HEK293 (cell line): Measurements from ENCODE around the gene SH3BP5.

Source experiments
- CTCF ChIA-PET: fragments of 350-600 bp; formaldehyde crosslinking; extraction: SDS; loops from one replicate; lab custom pipeline; 2021; ENCODE audit warnings: antibody characterized with exemption; lab: Yijun Ruan, JAX
- POLR2A ChIA-PET: fragments of 300-600 bp; formaldehyde crosslinking; extraction: SDS; loops from one replicate; lab custom pipeline; 2020; ENCODE audit warnings: antibody characterized with exemption, inconsistent platforms; lab: Yijun Ruan, JAX
- H3K27ac ChIP-seq: fragments of 200-500 bp; sonication (Bioruptor generic); 2 replicates; pipeline ENCODE4 v1.5.1; 2014; ENCODE audit warnings: low read depth, low read length, control low read depth, inconsistent platforms; ENCODE audit errors: extremely low read depth
- H3K36me3 ChIP-seq, 2 experiments: fragments of 200-500 bp in 1 of 2; sonication (Bioruptor generic) in 1 of 2; 1 replicate in 1 of 2; 2 replicates in 1 of 2; pipeline ENCODE4 v1.5.1; 2014 to 2017; ENCODE audit warnings: inconsistent platforms in 2 of 2, low read length in 2 of 2; ENCODE audit not compliant: control insufficient read depth in 2 of 2, insufficient read depth in 1 of 2
- H3K4me1 ChIP-seq: fragments of 200-500 bp; sonication (Bioruptor generic); 2 replicates; pipeline ENCODE4 v1.5.1; 2014; ENCODE audit warnings: mild to moderate bottlenecking, low read length, inconsistent platforms; ENCODE audit not compliant: control insufficient read depth, insufficient read depth
- H3K4me3 ChIP-seq: 2 replicates; pipeline ENCODE4 v1.5.1; 2011; ENCODE audit warnings: low read depth, mild to moderate bottlenecking, control low read depth, low read length, moderate library complexity
- H3K9me3 ChIP-seq: fragments of 200-500 bp; sonication (Bioruptor generic); 2 replicates; pipeline ENCODE4 v1.5.1; 2014; ENCODE audit warnings: low read depth, low read length, inconsistent platforms; ENCODE audit not compliant: control insufficient read depth, insufficient read depth
- EGR2 ChIP-seq: fragments of 450-650 bp; formaldehyde crosslinking; IDR thresholded peaks from 2 replicates; pipeline ENCODE4 v1.5.1; 2016; ENCODE audit warnings: low read depth, missing biosample characterization, missing genetic modification characterization
- GFI1B ChIP-seq: fragments of 450-650 bp; formaldehyde crosslinking; IDR thresholded peaks from 2 replicates; pipeline ENCODE4 v1.5.1; 2016; ENCODE audit warnings: missing biosample characterization, missing genetic modification characterization
- KLF9 ChIP-seq: fragments of 450-650 bp; formaldehyde crosslinking; IDR thresholded peaks from 2 replicates; pipeline ENCODE4 v1.5.1; 2016; ENCODE audit warnings: missing biosample characterization, missing genetic modification characterization, low read depth
- SETDB1 ChIP-seq: IDR thresholded peaks from one replicate; pipeline ENCODE4 v1.6.1; 2017; ENCODE audit warnings: mild to moderate bottlenecking, low read length, moderate library complexity, mixed read lengths; ENCODE audit not compliant: insufficient read length
- SP3 ChIP-seq: fragments of 450-650 bp; formaldehyde crosslinking; IDR thresholded peaks from 2 replicates; pipeline ENCODE4 v1.5.1; 2016; ENCODE audit warnings: missing biosample characterization, missing genetic modification characterization
- ZFP37 ChIP-seq: fragments of 450-650 bp; formaldehyde crosslinking; IDR thresholded peaks from 2 replicates; pipeline ENCODE4 v1.5.1; 2016; ENCODE audit warnings: missing biosample characterization, missing genetic modification characterization
- ZNF112 ChIP-seq: fragments of 450-650 bp; formaldehyde crosslinking; IDR thresholded peaks from 2 replicates; pipeline ENCODE4 v1.5.0; 2017; ENCODE audit warnings: missing biosample characterization, missing genetic modification characterization
- ZNF121 ChIP-seq: fragments of 450-650 bp; formaldehyde crosslinking; IDR thresholded peaks from 2 replicates; pipeline ENCODE4 v1.5.1; 2016; ENCODE audit warnings: missing biosample characterization, missing genetic modification characterization
- ZNF274 ChIP-seq, 2 experiments: fragments of 200-500 bp in 1 of 2; fragments of 450-650 bp in 1 of 2; sonication (Bioruptor generic) in 1 of 2; formaldehyde crosslinking in 1 of 2; IDR thresholded peaks; 2 replicates each; pipeline versions ENCODE4 v1.5.1 to v1.6.1; 2014 to 2016; ENCODE audit warnings: borderline replicate concordance in 1 of 2, inconsistent platforms in 1 of 2, low read length in 1 of 2, missing biosample characterization in 1 of 2, missing genetic modification characterization in 1 of 2
- ZNF292 ChIP-seq: fragments of 450-650 bp; formaldehyde crosslinking; IDR thresholded peaks from 2 replicates; pipeline ENCODE4 v1.5.1; 2016; ENCODE audit warnings: low read depth, missing biosample characterization, missing genetic modification characterization, borderline replicate concordance
- ZNF423 ChIP-seq: fragments of 450-650 bp; formaldehyde crosslinking; IDR thresholded peaks from 2 replicates; pipeline ENCODE4 v1.5.1; 2016; ENCODE audit warnings: missing biosample characterization, missing genetic modification characterization
- ZNF433 ChIP-seq: fragments of 450-650 bp; formaldehyde crosslinking; IDR thresholded peaks from 2 replicates; pipeline ENCODE4 v1.5.1; 2016; ENCODE audit warnings: missing biosample characterization, missing genetic modification characterization, low read depth
- ZNF785 ChIP-seq: fragments of 450-650 bp; formaldehyde crosslinking; IDR thresholded peaks from 2 replicates; pipeline ENCODE4 v1.5.1; 2016; ENCODE audit warnings: missing biosample characterization, missing genetic modification characterization
- ZSCAN16 ChIP-seq: fragments of 450-650 bp; formaldehyde crosslinking; IDR thresholded peaks from 2 replicates; pipeline ENCODE4 v1.5.1; 2016; ENCODE audit warnings: missing biosample characterization, missing genetic modification characterization
- TF ChIP-seq, protein P1 (sequence below): fragments of 450-650 bp; formaldehyde crosslinking; IDR thresholded peaks from 2 replicates; pipeline ENCODE4 v1.5.1; 2016; ENCODE audit warnings: missing biosample characterization, missing genetic modification characterization
- TF ChIP-seq, protein P2 (sequence below): fragments of 450-650 bp; formaldehyde crosslinking; IDR thresholded peaks from 2 replicates; pipeline ENCODE4 v1.5.1; 2016; ENCODE audit warnings: missing biosample characterization, missing genetic modification characterization
- TF ChIP-seq, protein P3 (sequence below): fragments of 450-650 bp; IDR thresholded peaks from 2 replicates; pipeline ENCODE4 v1.5.1; 2018; ENCODE audit warnings: missing biosample characterization, mild to moderate bottlenecking, missing genetic modification characterization
- TF ChIP-seq, protein P4 (sequence below): sonication (generic); formaldehyde crosslinking; IDR thresholded peaks from 2 replicates; pipeline ENCODE4 v1.8.1; 2022; ENCODE audit warnings: mild to moderate bottlenecking, moderate library complexity, missing genetic modification reagents
- TF ChIP-seq, protein P5 (sequence below): fragments of 450-650 bp; formaldehyde crosslinking; IDR thresholded peaks from 2 replicates; pipeline ENCODE4 v1.5.1; 2016; ENCODE audit warnings: missing biosample characterization, missing genetic modification characterization
- TF ChIP-seq, protein P6 (sequence below): fragments of 450-650 bp; formaldehyde crosslinking; IDR thresholded peaks from 2 replicates; pipeline ENCODE4 v1.5.0; 2017; ENCODE audit warnings: missing biosample characterization, missing genetic modification characterization, borderline replicate concordance

The SH3BP5 gene

DNA sequence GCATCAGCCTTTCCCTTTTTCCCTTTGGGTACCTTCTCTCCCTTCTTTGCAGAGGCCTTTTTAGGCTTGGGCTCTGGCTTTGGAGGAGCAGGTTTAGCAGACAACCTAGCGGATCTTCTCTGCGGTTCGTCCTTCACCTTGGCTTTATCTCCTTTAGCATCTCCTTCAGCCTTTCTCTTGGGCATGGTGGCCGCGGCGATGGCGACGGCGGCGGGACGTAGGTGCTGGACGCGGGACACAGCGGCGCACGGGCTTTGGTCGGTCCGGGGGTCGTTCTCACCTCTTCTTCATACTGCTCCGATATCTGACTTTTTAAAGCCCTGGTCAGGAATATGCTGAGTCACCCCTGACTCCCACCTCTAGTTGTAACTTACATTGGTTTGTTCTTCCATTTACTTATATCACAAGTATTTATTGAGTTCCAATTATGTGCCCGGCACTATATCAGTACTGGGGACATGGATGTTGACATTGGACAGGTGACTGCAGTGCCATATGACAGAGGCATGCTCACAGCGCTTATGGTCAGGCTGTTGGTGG lies 43.1 kb upstream of the SH3BP5 start (continued):
- TF ChIP-seq, protein P1, sequence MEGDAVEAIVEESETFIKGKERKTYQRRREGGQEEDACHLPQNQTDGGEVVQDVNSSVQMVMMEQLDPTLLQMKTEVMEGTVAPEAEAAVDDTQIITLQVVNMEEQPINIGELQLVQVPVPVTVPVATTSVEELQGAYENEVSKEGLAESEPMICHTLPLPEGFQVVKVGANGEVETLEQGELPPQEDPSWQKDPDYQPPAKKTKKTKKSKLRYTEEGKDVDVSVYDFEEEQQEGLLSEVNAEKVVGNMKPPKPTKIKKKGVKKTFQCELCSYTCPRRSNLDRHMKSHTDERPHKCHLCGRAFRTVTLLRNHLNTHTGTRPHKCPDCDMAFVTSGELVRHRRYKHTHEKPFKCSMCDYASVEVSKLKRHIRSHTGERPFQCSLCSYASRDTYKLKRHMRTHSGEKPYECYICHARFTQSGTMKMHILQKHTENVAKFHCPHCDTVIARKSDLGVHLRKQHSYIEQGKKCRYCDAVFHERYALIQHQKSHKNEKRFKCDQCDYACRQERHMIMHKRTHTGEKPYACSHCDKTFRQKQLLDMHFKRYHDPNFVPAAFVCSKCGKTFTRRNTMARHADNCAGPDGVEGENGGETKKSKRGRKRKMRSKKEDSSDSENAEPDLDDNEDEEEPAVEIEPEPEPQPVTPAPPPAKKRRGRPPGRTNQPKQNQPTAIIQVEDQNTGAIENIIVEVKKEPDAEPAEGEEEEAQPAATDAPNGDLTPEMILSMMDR (tag by site-specific recombination): no peak
- TF ChIP-seq ZSCAN16 (no peak), ZFP37 (tag by site-specific recombination) (no peak), ZNF274 (IDR thresholded peaks at IDR 0.05; ENCODE audit: low read length) (no peak), ZNF274 (tag by site-specific recombination; IDR thresholded peaks at IDR 0.05; ENCODE audit: borderline replicate concordance) (no peak), SP3 (tag by site-specific recombination) (no peak), SETDB1 (no peak), ZNF423 (tag by site-specific recombination) (no peak), ZNF785 (tag by site-specific recombination) (no peak)
- TF ChIP-seq, protein P2, sequence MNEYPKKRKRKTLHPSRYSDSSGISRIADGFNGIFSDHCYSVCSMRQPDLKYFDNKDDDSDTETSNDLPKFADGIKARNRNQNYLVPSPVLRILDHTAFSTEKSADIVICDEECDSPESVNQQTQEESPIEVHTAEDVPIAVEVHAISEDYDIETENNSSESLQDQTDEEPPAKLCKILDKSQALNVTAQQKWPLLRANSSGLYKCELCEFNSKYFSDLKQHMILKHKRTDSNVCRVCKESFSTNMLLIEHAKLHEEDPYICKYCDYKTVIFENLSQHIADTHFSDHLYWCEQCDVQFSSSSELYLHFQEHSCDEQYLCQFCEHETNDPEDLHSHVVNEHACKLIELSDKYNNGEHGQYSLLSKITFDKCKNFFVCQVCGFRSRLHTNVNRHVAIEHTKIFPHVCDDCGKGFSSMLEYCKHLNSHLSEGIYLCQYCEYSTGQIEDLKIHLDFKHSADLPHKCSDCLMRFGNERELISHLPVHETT (tag by site-specific recombination): no peak
- TF ChIP-seq, protein P3, sequence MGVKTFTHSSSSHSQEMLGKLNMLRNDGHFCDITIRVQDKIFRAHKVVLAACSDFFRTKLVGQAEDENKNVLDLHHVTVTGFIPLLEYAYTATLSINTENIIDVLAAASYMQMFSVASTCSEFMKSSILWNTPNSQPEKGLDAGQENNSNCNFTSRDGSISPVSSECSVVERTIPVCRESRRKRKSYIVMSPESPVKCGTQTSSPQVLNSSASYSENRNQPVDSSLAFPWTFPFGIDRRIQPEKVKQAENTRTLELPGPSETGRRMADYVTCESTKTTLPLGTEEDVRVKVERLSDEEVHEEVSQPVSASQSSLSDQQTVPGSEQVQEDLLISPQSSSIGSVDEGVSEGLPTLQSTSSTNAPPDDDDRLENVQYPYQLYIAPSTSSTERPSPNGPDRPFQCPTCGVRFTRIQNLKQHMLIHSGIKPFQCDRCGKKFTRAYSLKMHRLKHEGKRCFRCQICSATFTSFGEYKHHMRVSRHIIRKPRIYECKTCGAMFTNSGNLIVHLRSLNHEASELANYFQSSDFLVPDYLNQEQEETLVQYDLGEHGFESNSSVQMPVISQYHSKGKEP: no peak
- TF ChIP-seq, all 188 proteins: peak for 0

DNA sequence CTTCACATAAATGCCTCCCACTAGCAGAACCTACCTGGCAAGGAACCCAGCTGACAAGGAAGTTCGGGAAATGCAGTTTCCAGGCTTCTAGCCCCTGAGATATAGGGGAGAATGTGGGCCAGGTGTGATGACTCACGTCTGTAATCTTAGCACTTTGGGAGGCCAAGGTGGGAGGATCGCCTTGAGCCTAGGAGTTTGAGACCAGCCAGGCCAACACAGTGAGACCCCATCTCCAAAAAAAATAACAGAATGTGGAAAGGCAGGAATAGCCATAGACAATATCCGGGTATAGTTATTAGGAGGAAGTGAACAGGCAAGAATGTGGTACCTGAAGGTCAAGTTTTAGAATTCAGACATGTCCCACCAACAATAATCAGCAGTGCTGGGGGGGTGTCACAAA lies 40.5 kb upstream of the SH3BP5 start:
- Histone ChIP-seq H3K36me3 (no peaks in the 10 kb centered on the region), H3K4me1 (no peaks in the 10 kb centered on the region), H3K27ac (no peak overlapping the region), H3K9me3 (no peaks in the 10 kb centered on the region), H3K4me3 (no peak overlapping the region)
- CTCF ChIA-PET: interaction anchor here (1.3 kb wide), 3 partner anchors 10 to 105 kb away, joined by 3 to 4 read pairs (median 4); partner anchors contain the start of gene SH3BP5
- no peak for TF ChIP-seq ZNF292 (tag by site-specific recombination)
- TF ChIP-seq ZNF121 (tag by site-specific recombination): peak; percentile 66; the same call in 1 of the 2 replicates
- POLR2A ChIA-PET: no interaction called here

DNA sequence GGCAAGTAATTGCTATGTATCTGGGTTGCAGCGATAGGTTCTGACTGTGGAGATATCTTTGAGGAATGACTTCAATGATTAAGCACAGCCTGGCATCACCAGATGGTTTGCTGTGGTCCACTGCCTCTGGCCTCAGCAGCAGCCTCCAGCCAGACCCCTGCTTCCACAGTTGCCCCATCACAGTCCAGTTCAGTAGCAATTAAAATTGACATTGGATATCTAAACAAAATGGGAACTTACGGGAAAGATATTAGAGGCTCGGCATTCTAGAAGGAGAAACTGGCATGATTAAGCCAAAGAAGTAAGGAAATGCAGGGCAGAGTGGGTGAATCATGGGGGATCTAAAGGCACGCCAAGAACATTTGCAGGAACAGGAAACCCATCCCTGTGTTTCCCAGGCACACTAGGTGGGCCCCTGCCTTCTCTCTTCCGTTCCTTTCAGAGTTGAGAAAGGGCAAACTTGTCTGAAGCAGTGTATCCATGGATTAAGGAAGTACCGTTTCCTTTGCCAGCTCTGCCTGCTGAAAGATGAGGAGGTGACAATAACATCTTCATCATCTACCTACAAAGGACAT lies 36.3 kb upstream of the SH3BP5 start:
- Histone ChIP-seq H3K9me3 (no peaks in the 10 kb centered on the region), H3K4me1 (no peaks in the 10 kb centered on the region; the same call in 1 of the 2 replicates), H3K4me3 (no peak overlapping the region), H3K27ac (no peak overlapping the region), H3K36me3 (no peaks in the 10 kb centered on the region)
- ChIA-PET CTCF (no interaction called here), POLR2A (no interaction called here)
- TF ChIP-seq, protein P4, sequence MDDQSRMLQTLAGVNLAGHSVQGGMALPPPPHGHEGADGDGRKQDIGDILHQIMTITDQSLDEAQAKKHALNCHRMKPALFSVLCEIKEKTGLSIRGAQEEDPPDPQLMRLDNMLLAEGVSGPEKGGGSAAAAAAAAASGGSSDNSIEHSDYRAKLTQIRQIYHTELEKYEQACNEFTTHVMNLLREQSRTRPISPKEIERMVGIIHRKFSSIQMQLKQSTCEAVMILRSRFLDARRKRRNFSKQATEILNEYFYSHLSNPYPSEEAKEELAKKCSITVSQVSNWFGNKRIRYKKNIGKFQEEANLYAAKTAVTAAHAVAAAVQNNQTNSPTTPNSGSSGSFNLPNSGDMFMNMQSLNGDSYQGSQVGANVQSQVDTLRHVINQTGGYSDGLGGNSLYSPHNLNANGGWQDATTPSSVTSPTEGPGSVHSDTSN (CRISPR knock-in tag): no peak
- no peak for TF ChIP-seq ZNF433 (tag by site-specific recombination)
- TF ChIP-seq GFI1B (tag by site-specific recombination): no peak
- TF ChIP-seq, protein P5, sequence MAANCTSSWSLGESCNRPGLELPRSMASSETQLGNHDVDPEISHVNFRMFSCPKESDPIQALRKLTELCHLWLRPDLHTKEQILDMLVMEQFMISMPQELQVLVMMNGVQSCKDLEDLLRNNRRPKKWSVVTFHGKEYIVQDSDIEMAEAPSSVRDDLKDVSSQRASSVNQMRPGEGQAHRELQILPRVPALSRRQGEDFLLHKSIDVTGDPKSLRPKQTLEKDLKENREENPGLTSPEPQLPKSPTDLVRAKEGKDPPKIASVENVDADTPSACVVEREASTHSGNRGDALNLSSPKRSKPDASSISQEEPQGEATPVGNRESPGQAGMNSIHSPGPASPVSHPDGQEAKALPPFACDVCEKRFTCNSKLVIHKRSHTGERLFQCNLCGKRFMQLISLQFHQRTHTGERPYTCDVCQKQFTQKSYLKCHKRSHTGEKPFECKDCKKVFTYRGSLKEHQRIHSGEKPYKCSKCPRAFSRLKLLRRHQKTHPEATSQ (tag by site-specific recombination): no peak
- no peak for TF ChIP-seq KLF9
- TF ChIP-seq, protein P6, sequence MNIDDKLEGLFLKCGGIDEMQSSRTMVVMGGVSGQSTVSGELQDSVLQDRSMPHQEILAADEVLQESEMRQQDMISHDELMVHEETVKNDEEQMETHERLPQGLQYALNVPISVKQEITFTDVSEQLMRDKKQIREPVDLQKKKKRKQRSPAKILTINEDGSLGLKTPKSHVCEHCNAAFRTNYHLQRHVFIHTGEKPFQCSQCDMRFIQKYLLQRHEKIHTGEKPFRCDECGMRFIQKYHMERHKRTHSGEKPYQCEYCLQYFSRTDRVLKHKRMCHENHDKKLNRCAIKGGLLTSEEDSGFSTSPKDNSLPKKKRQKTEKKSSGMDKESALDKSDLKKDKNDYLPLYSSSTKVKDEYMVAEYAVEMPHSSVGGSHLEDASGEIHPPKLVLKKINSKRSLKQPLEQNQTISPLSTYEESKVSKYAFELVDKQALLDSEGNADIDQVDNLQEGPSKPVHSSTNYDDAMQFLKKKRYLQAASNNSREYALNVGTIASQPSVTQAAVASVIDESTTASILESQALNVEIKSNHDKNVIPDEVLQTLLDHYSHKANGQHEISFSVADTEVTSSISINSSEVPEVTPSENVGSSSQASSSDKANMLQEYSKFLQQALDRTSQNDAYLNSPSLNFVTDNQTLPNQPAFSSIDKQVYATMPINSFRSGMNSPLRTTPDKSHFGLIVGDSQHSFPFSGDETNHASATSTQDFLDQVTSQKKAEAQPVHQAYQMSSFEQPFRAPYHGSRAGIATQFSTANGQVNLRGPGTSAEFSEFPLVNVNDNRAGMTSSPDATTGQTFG: no peak
- no peak for TF ChIP-seq ZNF112 (tag by site-specific recombination)
- TF ChIP-seq SP3 (tag by site-specific recombination): no peak
- TF ChIP-seq EGR2 (tag by site-specific recombination): no peak
